Bronchial epithelial cell (primary cell): ENCODE data around the gene TNPO1. TPM values are rescaled to one million over a fixed set of nuclear protein-coding genes. Genes with fewer than 3 reads are reported as not detected.

Experiments
- DNase-seq: peaks from one replicate; pipeline ENCODE4 v3.0.0-alpha.2; 2010; ENCODE audit warnings: low read depth
- FAIRE-seq: peaks from 2 replicates; lab custom pipeline; 2011; peaks lifted over from hg19 to GRCh38; lab: Jason Lieb, UNC
- H3K27me3 ChIP-seq: 2 replicates; pipeline ENCODE4 v1.5.1; 2011; ENCODE audit warnings: low read length; ENCODE audit not compliant: control insufficient read depth, insufficient read depth
- H3K36me3 ChIP-seq: 2 replicates; pipeline ENCODE4 v1.5.1; 2011; ENCODE audit warnings: low read length; ENCODE audit not compliant: control insufficient read depth, insufficient read depth
- H3K4me3 ChIP-seq: 2 replicates; pipeline ENCODE4 v1.5.1; 2011; ENCODE audit warnings: mild to moderate bottlenecking, low read depth, low read length, control low read depth
- CTCF ChIP-seq: IDR thresholded peaks from 2 replicates; pipeline ENCODE4 v1.5.1; 2011; ENCODE audit warnings: mild to moderate bottlenecking, moderate library complexity, low read length, control low read depth, inconsistent platforms; ENCODE audit not compliant: insufficient read depth, severe bottlenecking
- total RNA-seq: library from RNA; depleted of rRNA; stranded (reverse); fragments of >200 nt; gene quantifications from 2 replicates; pipeline ENCODE4 v1.2.1, GENCODE V29; 2014

The TNPO1 gene
- total RNA-seq, 1 donor from 2014 or later = 329 TPM

GRCh38 chr5:72842816-72843215 is 26.4 kb downstream of the TNPO1 start:
- no peak for FAIRE-seq
- Histone ChIP-seq H3K36me3 (no peaks in the 10 kb centered on the region), H3K4me3 (no peak overlapping the region), H3K27me3 (no peaks in the 10 kb centered on the region)
- TF ChIP-seq CTCF = peak; percentile 20
- peak; percentile 76 for DNase-seq

- no peak for DNase-seq
- no peak for TF ChIP-seq CTCF
- no peaks in the 10 kb centered on the region for H3K36me3 ChIP-seq
- H3K4me3 ChIP-seq = no peak overlapping the region
- no peak for FAIRE-seq
- H3K27me3 ChIP-seq = no peaks in the 10 kb centered on the region
Observed at GRCh38 chr5:72844218-72844603, 27.8 kb downstream of the TNPO1 start.

GRCh38 chr5:72845889-72846288 is 29.4 kb downstream of the TNPO1 start:
- no peak for TF ChIP-seq CTCF
- Histone ChIP-seq H3K27me3 (no peaks in the 10 kb centered on the region), H3K4me3 (no peak overlapping the region), H3K36me3 (no peaks in the 10 kb centered on the region)
- DNase-seq (no peak), FAIRE-seq (no peak)

- DNase-seq = no peak
- no peak for FAIRE-seq
- Histone ChIP-seq H3K36me3 (no peaks in the 10 kb centered on the region), H3K4me3 (no peak overlapping the region), H3K27me3 (no peaks in the 10 kb centered on the region)
- TF ChIP-seq CTCF = no peak
Observed at GRCh38 chr5:72846483-72846882, 30.0 kb downstream of the TNPO1 start.

GRCh38 chr5:72847439-72847838 is 31.0 kb downstream of the TNPO1 start:
- FAIRE-seq = no peak
- no peaks in the 10 kb centered on the region for H3K36me3 ChIP-seq
- no peak for TF ChIP-seq CTCF
- H3K27me3 ChIP-seq = no peaks in the 10 kb centered on the region
- H3K4me3 ChIP-seq = peak overlapping the region; percentile 95
- DNase-seq = no peak

- H3K36me3 ChIP-seq = peaks cover under 1% of the 10 kb centered on the region
- TF ChIP-seq CTCF = no peak
- FAIRE-seq = no peak
- peak overlapping the region; percentile 95 for H3K4me3 ChIP-seq
- peak; percentile 86 for DNase-seq
- H3K27me3 ChIP-seq = no peaks in the 10 kb centered on the region
Observed at GRCh38 chr5:72847989-72848473, 31.6 kb downstream of the TNPO1 start.
